GM18951 (cell line): ENCODE measurements around the gene SETBP1.

Source experiments
- POLR2A ChIP-seq: IDR thresholded peaks from 4 replicates; pipeline ENCODE4 v1.6.1; 2011; ENCODE audit warnings: mild to moderate bottlenecking; ENCODE audit not compliant: insufficient read length, insufficient read depth; ENCODE audit errors: extremely low read depth
- in situ Hi-C: fragments of 300-500 bp; cut with MboI; formaldehyde crosslinking; loops from one replicate; pipeline ENCODE4 v1.12.0; 2022; ENCODE audit warnings: low sequenced_read_pairs, mixed read lengths, inconsistent platforms; ENCODE audit not compliant: unreplicated experiment

Gene SETBP1

DNA sequence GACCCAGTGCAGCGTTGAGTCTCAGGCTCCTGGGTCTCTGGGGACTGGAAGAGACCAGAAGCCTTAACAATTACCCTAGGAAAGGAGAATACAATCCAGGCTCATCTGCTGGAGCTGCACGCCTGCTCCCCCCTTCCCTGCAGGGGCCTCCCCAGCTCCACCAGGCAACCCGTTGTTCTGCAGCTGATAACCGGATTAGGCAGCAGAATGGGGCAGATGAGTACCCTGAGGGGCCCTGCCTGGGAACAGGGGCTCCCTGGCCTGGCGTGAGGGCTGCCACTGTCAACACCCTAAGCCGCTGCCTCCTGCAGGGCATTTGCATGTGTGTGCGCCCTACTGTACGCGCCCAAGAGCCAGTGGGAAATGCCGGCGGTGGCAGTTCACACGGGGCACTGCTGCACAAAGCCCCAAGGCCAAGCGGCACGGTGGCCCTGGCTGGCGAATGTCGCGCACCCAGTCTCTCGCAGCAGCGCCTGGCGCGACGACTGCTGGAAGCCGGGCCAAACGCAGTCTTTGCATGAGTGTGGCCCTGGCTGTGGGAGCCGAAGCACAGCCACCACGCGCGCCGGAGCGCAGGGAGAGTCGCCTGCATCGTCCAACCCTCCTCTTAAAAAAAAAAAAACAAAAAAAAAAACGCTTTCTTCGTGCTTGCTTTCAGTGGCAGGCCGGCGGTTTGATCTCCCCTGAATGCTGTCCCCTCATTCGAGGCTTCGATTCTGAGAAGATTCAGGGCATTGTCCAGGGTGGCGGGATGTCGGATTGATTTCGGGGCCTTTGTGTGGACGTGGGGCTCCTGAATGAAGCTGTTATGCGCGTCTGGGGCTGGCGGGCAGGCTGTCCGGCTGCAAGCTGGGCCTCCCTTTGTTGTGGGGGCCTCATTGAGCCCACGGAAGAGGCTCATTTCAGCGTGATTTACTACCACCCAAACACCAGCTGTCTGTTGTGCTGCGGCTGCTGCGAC, 63.8 kb downstream of the SETBP1 start:
- in situ Hi-C loops: no loop called here
- TF ChIP-seq POLR2A: no peak

DNA sequence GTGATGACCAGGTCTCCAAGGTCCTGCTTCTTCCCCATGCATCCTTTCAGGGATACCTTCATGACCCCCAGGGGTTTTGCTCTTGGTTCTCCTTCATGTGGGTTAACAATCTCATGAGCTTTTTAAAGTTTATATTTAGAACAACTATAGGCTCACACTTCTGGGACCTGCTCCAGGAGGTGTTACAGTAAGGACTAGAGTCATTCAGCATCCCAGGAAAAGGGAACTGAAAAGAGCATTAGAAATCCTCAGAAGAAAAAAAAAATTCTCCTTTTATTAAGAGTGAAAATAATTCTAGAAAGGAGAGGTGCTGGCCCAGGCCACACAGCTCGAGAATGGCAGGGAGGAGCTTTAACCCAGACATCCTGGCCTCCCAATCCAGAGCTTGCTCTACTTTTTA, 66.5 kb downstream of the SETBP1 start:
- no peak for TF ChIP-seq POLR2A
- in situ Hi-C loops: no loop called here

DNA sequence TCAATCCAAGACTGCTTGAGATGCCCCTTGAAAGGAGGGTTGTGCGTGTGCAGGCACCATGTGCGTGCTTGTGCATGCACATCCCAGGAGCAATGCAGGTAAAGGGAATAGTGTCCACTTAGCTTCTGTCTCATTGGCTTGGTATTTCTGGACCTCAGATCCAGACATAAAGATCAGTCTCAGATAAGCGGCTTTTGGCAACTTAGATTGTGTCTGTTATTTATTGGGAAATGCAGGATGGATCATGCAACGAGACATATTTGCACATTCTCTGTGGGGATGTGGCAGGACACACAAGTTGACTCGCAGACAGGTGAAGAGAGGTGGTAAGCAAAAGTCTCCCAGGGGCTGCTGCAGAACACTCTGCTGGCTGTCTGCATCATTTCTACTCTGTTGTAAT, 67.9 kb downstream of the SETBP1 start:
- in situ Hi-C loops: no loop called here
- TF ChIP-seq POLR2A: no peak

DNA sequence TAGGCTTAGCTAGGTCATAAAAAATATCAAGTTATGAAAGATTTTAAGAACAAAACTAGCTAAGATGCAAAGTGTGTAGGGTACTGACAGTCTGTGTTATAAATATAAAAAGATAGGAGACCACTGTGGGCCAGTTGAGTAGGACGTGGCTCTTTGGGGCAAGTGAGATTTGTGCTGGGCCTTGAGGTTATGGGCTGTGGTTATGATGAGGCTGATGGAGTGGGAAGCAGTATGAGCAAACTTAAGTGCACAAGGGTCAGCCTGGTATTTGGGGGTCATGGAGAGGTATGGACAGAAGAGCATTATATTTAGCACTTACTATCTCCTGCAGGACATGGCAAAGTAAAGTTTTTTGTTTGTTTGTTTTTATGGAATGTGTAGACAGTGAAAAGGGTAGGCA, 70.1 kb downstream of the SETBP1 start:
- in situ Hi-C loops: no loop called here
- no peak for TF ChIP-seq POLR2A

DNA sequence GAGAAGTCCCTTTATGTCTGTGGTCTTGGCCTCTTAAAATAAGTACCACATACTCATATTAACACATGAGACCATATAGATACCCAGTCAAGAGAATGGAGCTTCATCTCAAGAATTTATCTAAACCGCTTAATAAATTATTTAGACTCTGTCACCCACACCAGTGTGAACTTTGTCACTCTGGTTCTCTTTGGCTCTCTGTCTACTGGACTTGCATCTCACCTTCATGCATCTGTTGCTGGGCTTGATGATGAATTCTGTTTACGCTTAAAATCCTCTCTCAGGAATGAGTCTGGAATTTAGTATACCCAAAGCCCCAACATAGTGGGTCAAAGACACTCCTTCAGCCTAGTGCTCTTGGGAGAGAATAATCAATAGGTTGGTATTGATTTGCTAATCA, 73.9 kb downstream of the SETBP1 start:
- in situ Hi-C loops: no loop called here
- TF ChIP-seq POLR2A: no peak

DNA sequence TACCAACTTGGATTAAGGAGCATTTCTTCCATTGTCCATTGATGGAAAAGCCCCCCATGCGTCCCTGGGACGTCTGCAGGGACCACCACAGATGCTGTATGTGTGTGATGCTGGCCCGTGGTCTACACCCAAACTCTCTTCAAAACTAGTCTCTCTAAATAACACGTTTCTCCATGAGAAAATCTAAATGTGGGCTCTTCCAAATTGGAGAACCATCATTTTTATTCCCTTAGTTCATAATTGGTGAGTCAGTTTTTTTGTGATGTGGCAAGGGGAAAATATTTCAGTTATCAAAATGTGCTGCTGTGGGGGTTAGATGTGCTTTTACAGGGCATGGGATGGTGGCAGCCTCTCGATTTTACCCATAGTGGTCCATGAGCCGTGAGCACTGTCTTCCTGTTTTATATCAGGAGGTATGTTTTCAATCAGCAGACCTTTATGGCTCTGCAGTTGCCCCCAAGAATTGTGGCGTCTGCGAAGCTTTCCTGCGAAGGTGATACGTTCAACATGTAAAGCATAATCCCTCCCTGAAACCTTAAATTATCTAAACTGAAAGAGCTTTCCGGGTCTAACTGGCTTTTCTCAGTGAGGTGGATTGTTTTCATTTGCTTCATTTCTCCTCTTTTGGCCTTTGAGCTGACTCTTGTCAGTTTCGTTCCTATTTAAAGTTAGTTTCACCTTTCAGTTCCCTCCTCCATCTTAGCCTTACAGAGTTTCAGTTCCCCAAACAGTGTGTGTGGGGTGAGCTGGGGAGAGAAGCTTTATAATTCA, 78.4 kb downstream of the SETBP1 start:
- in situ Hi-C loops: no loop called here
- no peak for TF ChIP-seq POLR2A

DNA sequence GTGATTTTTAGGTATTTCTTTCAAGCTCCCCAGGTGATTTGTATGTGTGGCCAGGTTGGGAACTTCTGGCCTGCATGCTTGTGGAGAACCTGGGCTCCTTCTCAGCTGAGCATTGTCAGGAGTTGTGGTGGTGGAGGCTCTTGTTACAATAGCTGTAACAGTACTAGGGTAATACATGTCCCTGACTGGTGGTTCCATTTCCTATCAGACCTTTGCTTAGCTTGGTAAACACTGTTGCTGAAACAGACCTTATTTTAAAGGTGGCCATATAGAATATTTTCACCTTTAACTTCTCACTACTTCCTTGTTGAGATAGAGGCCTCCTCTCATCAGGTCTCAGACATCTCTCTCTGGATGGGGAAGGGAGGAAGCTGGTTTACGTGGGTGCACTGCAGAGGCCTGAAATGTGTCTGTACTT, 79.2 kb downstream of the SETBP1 start:
- in situ Hi-C loops: no loop called here

DNA sequence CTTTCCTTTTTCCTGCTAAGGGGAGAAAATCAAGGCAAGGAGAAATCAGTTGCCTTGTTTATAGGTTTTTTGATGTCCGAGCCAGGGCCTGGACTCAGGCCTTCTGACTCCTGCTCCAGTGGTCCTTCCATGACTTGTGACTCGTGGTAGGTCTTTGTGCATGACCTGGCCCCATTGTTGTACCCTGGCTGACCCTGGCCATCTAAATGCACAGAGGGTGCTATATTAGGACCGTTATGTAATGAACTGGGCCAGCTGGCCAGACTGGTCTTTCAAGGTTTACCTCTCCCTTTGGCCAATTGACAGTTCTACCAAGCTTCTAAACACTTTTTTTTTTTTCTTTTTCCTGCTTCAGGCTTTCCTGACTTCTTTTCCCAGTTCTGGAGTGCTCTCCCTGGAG, 81.1 kb downstream of the SETBP1 start:
- no peak for TF ChIP-seq POLR2A
- in situ Hi-C loops: no loop called here

More for the DNA sequence above, 79.2 kb downstream of the SETBP1 start:
- peak; percentile 9 for TF ChIP-seq POLR2A

DNA sequence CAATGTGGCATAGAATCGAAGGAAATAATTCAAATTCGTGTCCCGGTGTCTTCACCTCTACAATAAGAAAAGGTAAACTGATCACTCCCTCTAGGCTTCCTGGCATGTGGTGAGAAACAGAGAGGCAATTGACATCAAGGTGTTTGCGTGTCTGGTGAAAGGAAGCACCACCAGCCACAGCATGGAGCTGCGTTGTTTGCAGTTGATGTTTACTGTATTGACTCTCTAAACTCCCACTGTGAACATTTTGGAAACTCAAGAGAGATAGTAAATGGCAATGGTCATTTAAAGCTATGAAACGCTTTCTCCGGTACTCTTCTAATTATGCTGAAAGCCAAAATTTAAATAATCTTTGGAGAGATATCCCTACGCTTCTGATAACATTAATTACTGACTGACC, 82.6 kb downstream of the SETBP1 start:
- no peak for TF ChIP-seq POLR2A
- in situ Hi-C loops: no loop called here

DNA sequence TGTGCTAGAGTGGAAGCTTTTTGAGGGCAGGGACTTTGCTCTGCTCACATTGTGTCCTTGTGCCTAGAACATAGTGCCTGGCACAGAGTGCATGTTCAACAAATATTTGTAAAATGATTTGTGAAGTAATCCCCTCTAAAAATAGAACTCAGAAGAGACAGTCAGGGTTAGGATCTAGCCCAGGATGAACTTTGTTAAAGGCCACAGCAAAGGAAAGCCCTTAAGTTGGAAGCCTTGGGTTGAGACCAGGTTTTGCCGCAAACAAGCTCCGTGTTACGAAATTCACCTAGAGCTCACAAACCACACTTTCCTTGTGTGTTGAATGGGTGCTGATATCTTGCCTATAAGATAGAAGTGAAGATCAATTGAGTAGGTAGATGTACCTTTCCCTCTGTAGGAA, 84.2 kb downstream of the SETBP1 start:
- no peak for TF ChIP-seq POLR2A
- in situ Hi-C loops: no loop called here

DNA sequence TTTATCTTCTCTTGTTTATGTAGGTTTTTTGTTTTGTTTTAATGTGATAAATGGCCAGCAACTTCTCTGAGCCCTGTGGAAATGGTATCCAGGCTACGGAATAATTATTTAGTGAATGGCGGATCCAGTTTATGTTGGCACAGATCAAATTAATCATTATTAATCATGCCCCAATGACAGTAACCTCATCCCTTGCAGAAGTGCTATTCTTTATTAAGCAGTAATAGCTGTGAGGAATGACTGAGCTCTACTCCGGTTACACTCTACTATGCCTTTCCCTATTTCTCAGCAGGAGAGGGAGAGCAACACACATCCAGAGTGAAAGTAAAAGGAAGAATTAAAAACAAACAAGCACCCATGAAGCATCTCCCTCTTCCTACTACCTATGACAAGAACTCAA, 84.8 kb downstream of the SETBP1 start:
- in situ Hi-C loops: no loop called here
- no peak for TF ChIP-seq POLR2A

DNA sequence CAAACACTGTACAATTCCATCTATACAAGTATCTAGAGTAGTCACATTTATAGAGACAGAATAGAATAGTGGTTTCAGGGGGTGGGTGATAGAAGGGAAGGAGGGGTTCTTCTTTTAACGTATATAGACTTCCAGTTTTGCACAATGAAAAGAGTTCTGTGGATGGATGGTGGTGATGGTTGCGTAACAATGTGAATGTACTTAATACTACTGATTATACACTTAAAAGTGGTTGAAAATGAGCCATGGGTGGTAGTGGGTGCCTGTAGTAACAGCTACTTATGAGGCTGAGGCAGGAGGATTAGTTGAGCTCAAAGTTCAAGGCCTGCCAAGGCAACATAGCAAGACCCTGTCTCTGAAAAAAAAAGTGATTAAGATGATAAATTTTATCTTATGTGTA, 85.8 kb downstream of the SETBP1 start:
- no peak for TF ChIP-seq POLR2A
- in situ Hi-C loops: no loop called here

DNA sequence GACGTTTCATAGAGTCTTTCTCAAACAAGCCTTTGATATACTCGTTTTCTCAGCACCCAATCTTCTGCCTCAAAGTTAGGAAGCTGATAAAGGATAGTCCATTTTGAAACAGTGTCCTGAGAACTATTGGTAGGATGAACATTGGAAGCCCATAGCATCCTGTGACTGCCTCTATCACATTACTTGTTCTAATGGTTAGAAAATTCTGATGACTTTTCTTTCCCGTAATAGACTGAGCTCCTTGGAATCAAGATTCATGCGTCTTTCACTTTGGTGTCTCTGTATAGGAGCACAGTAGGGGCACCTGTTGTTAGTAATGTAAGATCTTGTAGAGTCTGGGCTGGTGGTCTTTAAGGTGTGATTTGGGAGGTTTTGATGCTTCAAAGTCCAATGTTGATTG, 87.1 kb downstream of the SETBP1 start:
- TF ChIP-seq POLR2A: no peak
- in situ Hi-C loops: no loop called here

DNA sequence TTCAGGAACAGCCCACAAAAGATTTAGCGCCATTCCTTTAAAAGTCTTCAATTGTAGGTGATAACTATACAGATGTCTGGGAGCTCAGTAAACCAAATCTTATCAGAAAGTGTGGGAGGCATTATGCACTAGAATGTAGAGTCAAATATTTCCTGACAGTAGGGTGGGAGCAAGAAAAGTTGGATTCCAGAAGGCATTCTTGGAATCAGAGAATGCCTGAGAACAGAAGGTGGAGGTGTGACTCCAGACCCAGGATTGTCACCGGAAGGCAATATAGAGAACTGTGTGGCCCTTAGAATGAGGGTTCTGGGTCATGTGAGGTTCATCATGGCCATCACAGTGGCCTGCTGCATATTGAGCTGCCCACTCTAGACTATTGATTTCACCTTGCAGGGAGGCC, 90.0 kb downstream of the SETBP1 start:
- TF ChIP-seq POLR2A: no peak
- in situ Hi-C loops: no loop called here

DNA sequence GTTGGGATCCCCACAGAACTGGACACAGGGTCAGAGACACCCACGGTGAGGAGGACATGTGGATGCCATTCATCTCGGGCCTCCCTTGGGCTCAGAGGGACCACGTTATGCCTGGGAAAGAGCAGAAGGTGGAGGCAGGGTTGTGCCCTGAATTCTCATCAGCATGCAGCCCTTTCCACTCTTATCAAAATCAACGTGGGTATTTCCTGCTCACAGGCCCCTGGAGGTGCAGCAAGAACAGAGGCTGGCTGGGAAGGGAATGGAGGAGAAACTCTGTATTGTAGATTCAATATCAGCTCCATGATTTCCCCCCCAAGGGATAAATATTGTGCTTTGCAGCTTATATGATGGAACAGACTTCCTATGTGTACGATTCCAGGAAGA, 90.9 kb downstream of the SETBP1 start:
- in situ Hi-C loops: no loop called here
- no peak for TF ChIP-seq POLR2A
